HCT116 (cell line): ENCODE measurements around the gene STRBP.

Source experiments
- ATF3 ChIP-seq: IDR thresholded peaks from 2 replicates; pipeline ENCODE4 v1.6.1; 2012
- CTCF ChIP-seq, 3 experiments: fragments of 200-600 bp in 1 of 3; sonication (generic) in 1 of 3; IDR thresholded peaks in 2 of 3; conservative IDR thresholded peaks in 1 of 3; 2 replicates each; pipeline ENCODE4 v1.5.1; 2012 to 2017; ENCODE audit warnings: low read depth in 2 of 3, low read length in 2 of 3, antibody characterized with exemption in 1 of 3, borderline replicate concordance in 1 of 3, control low read depth in 1 of 3, mild to moderate bottlenecking in 1 of 3, mixed read lengths in 1 of 3, mixed run types in 1 of 3, moderate library complexity in 1 of 3; ENCODE audit not compliant: insufficient read depth in 1 of 3
- EZH2 ChIP-seq: fragments of 200-600 bp; sonication (generic); IDR thresholded peaks from 2 replicates; pipeline ENCODE4 v1.6.1; 2017; ENCODE audit warnings: antibody characterized with exemption, mixed run types
- POLR2A ChIP-seq: IDR thresholded peaks from 2 replicates; pipeline ENCODE4 v1.7.0; 2011; ENCODE audit warnings: borderline replicate concordance; ENCODE audit not compliant: insufficient read depth, insufficient read length; ENCODE audit errors: extremely low read depth
- SIN3A ChIP-seq: IDR thresholded peaks from 2 replicates; pipeline ENCODE4 v1.6.1; 2012; ENCODE audit warnings: low read depth
- SRF ChIP-seq: IDR thresholded peaks from 2 replicates; pipeline ENCODE4 v1.6.1; 2012; ENCODE audit warnings: low read depth
- TCF7L2 ChIP-seq: IDR thresholded peaks from 2 replicates; pipeline ENCODE4 v1.7.0; 2011; ENCODE audit warnings: borderline replicate concordance, inconsistent platforms; ENCODE audit not compliant: insufficient read depth, insufficient read length; ENCODE audit errors: extremely low read depth
- ZFX ChIP-seq: fragments of 450-650 bp; IDR thresholded peaks from 2 replicates; pipeline ENCODE4 v1.6.1; 2017

GRCh38 chr9:123099042-123099441 lies 169.3 kb downstream of the STRBP start:
- TF ChIP-seq POLR2A (no peak), CTCF (IDR thresholded peaks at IDR 0.05 in 2 of 3, conservative IDR thresholded peaks at IDR 0.05 in 1 of 3; ENCODE audit: borderline replicate concordance in 1 of 3, insufficient read depth in 1 of 3, low read depth in 2 of 3, low read length in 2 of 3) (no peak), SRF (no peak), SIN3A (no peak), EZH2 (no peak), TCF7L2 (no peak), ZFX (no peak), ATF3 (no peak)
